Natural killer cell treated with Interleukin-12 subunit alpha and Interleukin-12 subunit beta and Interleukin-15 and Interleukin-18, amount 100 ng/mL, for 72 hours (primary cell): ENCODE results near the gene DCAF12. TPM values are rescaled to one million over a fixed set of nuclear protein-coding genes. Genes with fewer than 3 reads are reported as not detected.
A peak's percentile ranks its signal among the peaks of the same experiment; 100 is the strongest.
"Not testable (repeated sequence)": the region's sequence is repeated elsewhere in the genome, so short reads cannot be mapped to it uniquely, and the experiment has no call there.

Experiments used
- ATAC-seq, 2 donors: fragments of 150-1000 bp; cut with Tn5 transposase in 1 of 2; sonication (Bioruptor Pico), chemical (Tn5 transposase) in 1 of 2; 2 replicates each; pipeline ENCODE4 v1.10.0; 2021
- DNase-seq: peaks from one replicate; pipeline ENCODE4 v3.0.0; 2022; ENCODE audit warnings: low spot score
- H3K27ac Mint-ChIP-seq, 2 donors: 1 replicate in 1 of 2; 2 replicates in 1 of 2; pipeline ENCODE4 v1.8.0; 2022; ENCODE audit warnings: mixed read lengths in 2 of 2, mild to moderate bottlenecking in 1 of 2, moderate library complexity in 1 of 2
- H3K27me3 Mint-ChIP-seq, 2 donors: 1 replicate in 1 of 2; 2 replicates in 1 of 2; pipeline ENCODE4 v1.8.0; 2022; ENCODE audit warnings: mixed read lengths in 2 of 2
- H3K36me3 Mint-ChIP-seq: one replicate; pipeline ENCODE4 v1.8.0; 2022; ENCODE audit warnings: mixed read lengths
- H3K4me1 Mint-ChIP-seq, 2 donors: 1 replicate in 1 of 2; 2 replicates in 1 of 2; pipeline ENCODE4 v1.8.0; 2022; ENCODE audit warnings: low read depth in 2 of 2, mixed read lengths in 2 of 2, mild to moderate bottlenecking in 1 of 2
- H3K4me3 Mint-ChIP-seq: one replicate; pipeline ENCODE4 v1.8.0; 2022; ENCODE audit warnings: mixed read lengths
- H3K9me3 Mint-ChIP-seq: 2 replicates; pipeline ENCODE4 v1.8.0; 2022; ENCODE audit warnings: mixed read lengths
- total RNA-seq, 2 donors: library from RNA; stranded (reverse); gene quantifications; one replicate each; pipeline ENCODE4 v1.2.3, GENCODE V29; 2022

DCAF12 gene
- total RNA-seq, 2 donors from 2014 or later = 36.5 to 54.8 TPM

DNA sequence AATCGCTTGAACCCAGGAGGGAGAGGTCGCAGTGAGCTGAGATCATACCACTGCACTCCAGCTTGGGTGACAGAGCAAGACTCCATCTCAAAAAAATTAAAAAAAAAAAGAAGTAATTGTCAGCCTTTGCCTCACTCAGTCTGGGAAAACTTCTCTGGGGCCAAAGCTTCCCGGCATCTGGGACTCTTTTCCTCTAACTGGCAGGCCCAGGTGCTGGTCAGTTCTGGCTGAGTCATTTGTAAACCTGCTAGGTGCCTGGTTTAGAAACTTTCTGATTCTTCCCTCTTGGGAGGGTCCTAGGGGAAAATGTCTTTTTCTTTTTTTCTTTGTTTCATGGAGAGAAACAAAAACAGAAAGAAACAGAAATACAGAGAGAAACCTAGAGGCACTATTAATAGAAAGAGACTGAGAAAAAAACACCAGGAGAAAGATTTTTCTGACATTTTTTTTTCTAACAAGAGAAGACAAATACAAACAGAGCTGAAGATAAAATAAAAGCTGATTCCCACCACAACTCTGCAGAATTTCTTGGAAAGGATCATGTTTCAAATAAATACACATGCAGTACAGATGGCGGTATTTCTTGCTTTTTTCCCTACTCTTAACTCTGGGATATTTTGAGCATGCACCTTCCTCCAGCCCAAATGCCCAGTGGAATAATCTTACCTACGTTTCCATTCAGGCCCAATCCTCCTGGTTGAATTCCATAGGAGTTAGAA is 55.7 kb downstream of the DCAF12 start:
- H3K27ac Mint-ChIP-seq = no peak overlapping the region
- no peaks in the 10 kb centered on the region for H3K36me3 Mint-ChIP-seq
- ATAC-seq = no peak
- DNase-seq = no peak
- no peaks in the 10 kb centered on the region for H3K9me3 Mint-ChIP-seq
- no peak overlapping the region for H3K4me3 Mint-ChIP-seq
- H3K27me3 Mint-ChIP-seq = no peaks in the 10 kb centered on the region
- H3K4me1 Mint-ChIP-seq = peaks cover 0 to 12% of the 10 kb centered on the region in 2 donors

DNA sequence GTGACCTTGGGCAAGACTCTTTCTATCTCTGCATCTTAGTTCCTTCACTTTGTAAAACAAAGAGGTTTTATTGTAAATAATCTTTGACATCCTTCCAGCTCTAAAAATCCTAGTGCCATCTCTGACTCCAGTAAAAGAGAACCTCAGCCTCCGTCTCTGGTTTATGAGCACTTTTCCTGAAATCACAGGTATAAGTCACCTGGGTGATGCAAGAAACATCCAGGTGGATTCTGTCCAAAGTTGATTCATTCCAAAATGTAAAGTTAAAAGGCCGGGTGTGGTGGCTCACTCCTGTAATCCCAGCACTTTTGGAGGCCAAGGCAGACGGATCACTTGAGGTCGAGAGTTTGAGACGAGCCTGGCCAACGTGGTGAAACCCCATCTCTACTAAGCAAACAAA is 56.7 kb downstream of the DCAF12 start:
- H3K9me3 Mint-ChIP-seq = no peaks in the 10 kb centered on the region
- DNase-seq = no peak
- H3K4me3 Mint-ChIP-seq = no peak overlapping the region
- no peak for ATAC-seq
- no peak overlapping the region for H3K27ac Mint-ChIP-seq
- H3K27me3 Mint-ChIP-seq = no peaks in the 10 kb centered on the region
- peaks cover 0 to 12% of the 10 kb centered on the region in 2 donors for H3K4me1 Mint-ChIP-seq
- H3K36me3 Mint-ChIP-seq = no peaks in the 10 kb centered on the region

DNA sequence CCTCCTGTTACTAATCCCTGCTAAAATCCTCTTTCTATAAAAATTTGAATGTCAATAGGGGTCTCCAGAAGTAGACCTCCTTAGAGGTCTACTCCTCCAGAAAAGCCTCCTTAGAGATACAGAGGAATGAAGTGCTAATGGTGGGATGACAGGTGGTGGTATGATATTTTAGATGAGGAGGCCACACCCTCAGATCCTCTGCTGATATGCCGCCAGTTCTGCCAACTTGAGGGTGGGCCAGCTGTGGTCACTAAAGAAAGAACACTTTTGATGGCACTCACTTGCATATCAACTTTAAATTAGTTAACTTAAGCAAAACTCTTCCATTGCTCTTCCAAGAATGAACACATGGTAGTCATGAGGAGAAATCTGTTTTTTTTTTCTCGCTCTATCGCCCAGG is 61.0 kb downstream of the DCAF12 start:
- H3K4me1 Mint-ChIP-seq = peaks cover 0 to 8% of the 10 kb centered on the region in 2 donors
- ATAC-seq (no peak), DNase-seq (no peak)
- H3K36me3 Mint-ChIP-seq = no peaks in the 10 kb centered on the region
- no peak overlapping the region for H3K27ac Mint-ChIP-seq
- no peak overlapping the region for H3K4me3 Mint-ChIP-seq
- no peaks in the 10 kb centered on the region for H3K9me3 Mint-ChIP-seq
- H3K27me3 Mint-ChIP-seq = no peaks in the 10 kb centered on the region

DNA sequence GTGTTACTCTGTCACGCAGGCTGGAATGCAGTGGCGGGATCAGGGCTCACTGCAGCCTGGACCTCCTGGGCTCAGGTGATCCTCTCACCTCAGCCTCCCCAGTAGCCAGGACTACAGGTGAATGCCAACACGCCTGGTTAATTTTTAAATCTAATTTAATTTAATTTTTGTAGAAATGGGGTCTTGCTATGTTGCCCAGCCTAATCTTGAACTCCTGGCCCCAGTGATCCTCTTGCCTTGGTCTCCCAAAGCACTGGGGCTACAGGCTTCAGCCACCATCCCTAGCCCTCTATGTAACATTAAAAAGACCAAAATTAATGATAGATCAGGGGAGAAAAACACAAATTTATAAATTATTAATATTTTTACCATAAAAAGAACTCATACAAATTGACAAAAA is 66.5 kb downstream of the DCAF12 start:
- Mint-ChIP-seq H3K4me3 (no peak overlapping the region), H3K9me3 (no peaks in the 10 kb centered on the region), H3K27me3 (no peaks in the 10 kb centered on the region), H3K4me1 (no peaks in the 10 kb centered on the region), H3K36me3 (no peaks in the 10 kb centered on the region), H3K27ac (no peak overlapping the region)
- DNase-seq (no peak), ATAC-seq (no peak)

DNA sequence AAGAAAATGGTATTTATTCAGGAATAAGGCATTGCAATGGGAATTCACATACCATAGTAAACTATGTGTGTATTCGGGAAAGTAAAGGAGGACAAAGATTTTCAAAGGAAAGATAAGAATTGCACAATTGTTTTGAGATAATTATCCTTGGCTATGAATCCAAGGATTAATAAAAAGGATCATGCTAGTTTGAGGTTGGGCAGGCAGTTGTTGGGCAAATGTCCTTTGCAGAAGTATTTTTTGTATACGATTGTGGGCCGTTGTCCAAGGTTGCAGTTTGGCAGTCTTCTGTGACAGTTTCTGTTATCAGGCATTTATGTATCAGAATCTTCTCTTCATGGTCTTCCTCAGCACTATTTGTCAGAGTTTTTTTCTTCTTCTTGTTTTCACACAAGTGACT is 67.2 kb downstream of the DCAF12 start:
- Mint-ChIP-seq H3K36me3 (no peaks in the 10 kb centered on the region), H3K4me3 (no peak overlapping the region), H3K27ac (no peak overlapping the region), H3K9me3 (no peaks in the 10 kb centered on the region), H3K27me3 (no peaks in the 10 kb centered on the region), H3K4me1 (no peaks in the 10 kb centered on the region)
- DNase-seq = no peak
- no peak for ATAC-seq

DNA sequence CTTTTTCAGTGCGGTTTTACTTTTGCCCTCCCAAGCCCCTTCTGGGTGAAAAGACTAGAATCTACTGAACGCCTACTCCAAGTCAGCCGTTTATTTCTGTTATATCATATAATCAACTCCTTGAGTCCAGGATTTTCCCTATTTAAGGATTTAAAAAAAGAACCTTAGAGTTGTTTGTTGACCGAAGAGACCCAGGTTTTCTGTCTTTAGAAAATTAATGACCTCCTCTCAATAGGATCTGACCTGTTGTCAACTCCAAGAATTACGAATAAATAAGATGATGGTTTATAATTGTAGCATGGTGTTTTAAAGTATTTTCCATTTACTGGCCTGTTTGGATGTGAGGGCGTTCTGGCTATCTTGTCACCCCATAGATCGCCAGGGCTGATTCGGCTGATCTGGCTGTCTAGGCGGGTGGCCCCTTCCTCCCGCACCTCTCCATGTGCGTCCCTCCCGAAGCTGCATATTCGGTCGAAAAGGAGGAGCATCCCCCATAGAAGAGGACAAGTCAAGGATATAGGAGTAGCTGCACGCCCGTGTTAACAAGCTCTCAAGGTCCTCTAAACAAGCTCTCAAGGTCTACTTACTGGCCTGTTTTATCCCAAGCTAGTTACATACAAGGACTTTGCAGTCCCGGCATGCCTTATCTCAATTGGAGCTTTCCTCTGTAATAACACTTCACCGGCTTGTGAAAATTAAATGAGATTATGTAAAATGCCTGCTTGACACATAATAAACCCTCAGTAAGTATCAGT is 76.7 kb downstream of the DCAF12 start:
- Mint-ChIP-seq H3K27me3 (no peaks in the 10 kb centered on the region), H3K9me3 (no peaks in the 10 kb centered on the region), H3K4me3 (peak overlapping the region; percentile 98), H3K4me1 (peaks cover 19 to 30% of the 10 kb centered on the region in 2 donors), H3K27ac (peak overlapping the region; percentile 92 to 96), H3K36me3 (no peaks in the 10 kb centered on the region)
- DNase-seq = no peak
- no peak for ATAC-seq

DNA sequence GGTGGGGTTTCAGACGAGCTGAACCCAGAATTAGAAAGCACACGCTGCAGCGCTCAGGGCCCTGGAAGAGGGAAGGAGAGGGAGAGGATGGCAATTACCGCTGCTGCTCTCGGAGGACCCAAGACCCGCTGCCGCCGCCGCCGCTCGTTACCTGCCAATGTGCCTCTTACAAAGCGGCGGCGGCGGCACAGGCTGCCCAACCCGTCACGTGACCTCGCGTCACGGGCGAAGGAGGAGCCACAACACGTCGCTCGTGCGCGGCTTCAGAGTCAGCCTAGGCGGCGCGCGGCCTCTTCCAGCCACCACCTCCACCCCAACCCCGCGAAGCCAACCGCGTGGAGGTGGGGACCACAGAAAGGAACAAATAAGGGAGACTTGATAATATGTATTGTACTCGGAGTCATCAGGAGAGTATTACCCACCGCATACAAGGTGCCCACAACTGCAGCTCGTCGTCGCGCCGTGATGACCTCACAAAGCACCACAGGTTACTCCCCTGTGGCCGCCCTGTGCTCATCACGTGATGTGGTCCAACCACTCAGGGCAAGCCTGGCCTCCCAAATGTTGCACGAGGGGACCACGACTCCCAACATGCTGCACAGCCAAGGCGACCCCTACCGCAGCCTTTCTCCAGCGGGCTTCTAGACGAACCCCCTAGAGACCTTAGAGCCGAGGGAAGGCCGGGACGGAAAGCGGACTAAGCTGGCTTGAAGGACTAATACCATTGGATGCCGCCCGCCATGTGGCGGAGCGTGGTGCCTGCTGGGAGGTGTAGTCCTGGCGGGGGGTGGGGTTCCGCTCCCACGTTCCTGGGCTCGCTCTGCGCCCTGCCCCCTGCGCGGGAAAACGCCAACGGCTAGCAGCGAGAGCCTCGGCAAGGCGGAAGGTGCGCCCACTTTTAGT is 77.5 kb downstream of the DCAF12 start, which contains the start of gene UBAP2:
Gene UBAP2, minus strand, starts transcription at position 161 of the 903 bp plus-strand sequence. CDS start 31,739 bp downstream, outside the sequence.
- H3K27me3 Mint-ChIP-seq = no peaks in the 10 kb centered on the region
- H3K4me1 Mint-ChIP-seq = peaks cover 19 to 30% of the 10 kb centered on the region in 2 donors
- H3K9me3 Mint-ChIP-seq = no peaks in the 10 kb centered on the region
- peak; percentile 93 to 94 for ATAC-seq
- peak within 1 kb of the TSS; percentile 92 to 96 for H3K27ac Mint-ChIP-seq
- H3K4me3 Mint-ChIP-seq = peak within 1 kb of the TSS; percentile 98
- H3K36me3 Mint-ChIP-seq = no peaks in the 10 kb centered on the region
- peak; percentile 97 for DNase-seq

DNA sequence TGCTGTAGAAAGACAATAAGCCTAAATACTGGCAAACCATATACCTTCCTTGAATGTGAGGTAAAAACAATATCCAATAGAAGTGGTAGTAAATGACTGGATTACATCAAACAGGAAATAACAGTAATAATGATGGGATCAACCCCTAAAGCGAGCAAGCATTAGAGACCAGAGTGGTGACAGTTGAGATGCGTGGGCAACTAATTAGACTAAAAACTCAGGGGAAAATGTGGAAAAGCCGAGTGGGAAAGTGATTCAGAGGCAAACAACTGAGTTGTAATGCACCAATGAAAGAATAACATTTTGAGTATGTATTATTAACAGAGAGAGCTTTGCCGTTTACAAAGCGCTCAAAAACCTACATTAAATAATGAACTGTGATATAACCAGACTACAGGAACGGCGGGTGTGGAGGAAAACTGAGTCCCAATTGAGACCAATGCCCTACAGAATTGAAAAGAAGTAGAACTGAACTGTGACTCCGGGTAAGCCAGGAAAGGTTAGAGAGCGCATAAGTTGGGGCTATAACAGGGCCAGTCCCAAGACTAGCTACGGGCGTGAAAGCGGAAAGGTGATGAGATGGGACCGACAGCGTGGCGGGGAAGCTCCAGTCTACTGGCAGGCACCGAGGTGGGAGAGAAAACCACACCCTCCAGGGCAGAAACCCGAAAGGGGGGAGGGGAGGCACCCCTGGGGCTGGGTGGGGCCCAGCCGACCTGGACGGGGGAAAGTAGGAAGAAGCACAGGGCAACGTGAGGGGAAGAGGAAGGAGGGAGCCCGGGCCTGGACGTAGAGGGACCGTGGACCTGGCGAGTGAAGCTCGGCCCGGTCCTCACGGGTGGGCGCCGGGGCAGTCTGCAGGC is 78.4 kb downstream of the DCAF12 start:
- DNase-seq (peak; percentile 61), ATAC-seq (peak; percentile 34 to 37)
- Mint-ChIP-seq H3K4me1 (peaks cover 19 to 30% of the 10 kb centered on the region in 2 donors), H3K27ac (peak overlapping the region; percentile 92 to 96), H3K9me3 (no peaks in the 10 kb centered on the region), H3K36me3 (no peaks in the 10 kb centered on the region), H3K4me3 (peak overlapping the region; percentile 98), H3K27me3 (no peaks in the 10 kb centered on the region)

DNA sequence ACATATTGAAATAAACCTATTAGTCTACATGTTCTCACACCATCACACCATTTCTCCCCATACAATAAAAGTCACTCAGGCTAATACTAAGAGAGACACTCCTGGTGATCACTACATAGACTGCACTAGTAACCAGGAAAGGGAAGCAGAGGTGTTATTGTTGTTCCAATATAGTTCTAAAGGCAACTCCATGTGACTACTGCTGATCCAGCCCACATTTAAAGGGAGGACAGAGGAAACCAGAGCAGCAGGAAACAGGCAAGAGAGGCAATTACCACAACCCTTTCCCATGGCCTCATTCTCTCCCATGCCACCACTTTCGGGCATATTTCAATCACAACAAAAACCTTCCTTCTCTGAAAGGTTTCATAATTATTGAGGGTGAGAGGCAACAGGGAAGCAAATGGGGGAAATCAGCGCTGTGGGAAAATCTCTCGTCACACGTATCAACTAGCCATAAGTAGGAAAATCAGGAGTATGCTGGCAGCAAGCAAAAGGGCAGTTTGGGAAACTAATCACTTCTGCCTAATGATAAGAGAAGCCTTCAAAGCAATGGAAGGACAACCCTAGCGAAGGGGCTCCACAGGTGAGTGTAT is 79.6 kb downstream of the DCAF12 start:
- Mint-ChIP-seq H3K4me3 (peak overlapping the region; percentile 98), H3K4me1 (peaks cover 19 to 30% of the 10 kb centered on the region in 2 donors), H3K27me3 (no peaks in the 10 kb centered on the region), H3K9me3 (no peaks in the 10 kb centered on the region), H3K36me3 (no peaks in the 10 kb centered on the region), H3K27ac (peak overlapping the region; percentile 24 to 96)
- ATAC-seq (no peak), DNase-seq (no peak)

DNA sequence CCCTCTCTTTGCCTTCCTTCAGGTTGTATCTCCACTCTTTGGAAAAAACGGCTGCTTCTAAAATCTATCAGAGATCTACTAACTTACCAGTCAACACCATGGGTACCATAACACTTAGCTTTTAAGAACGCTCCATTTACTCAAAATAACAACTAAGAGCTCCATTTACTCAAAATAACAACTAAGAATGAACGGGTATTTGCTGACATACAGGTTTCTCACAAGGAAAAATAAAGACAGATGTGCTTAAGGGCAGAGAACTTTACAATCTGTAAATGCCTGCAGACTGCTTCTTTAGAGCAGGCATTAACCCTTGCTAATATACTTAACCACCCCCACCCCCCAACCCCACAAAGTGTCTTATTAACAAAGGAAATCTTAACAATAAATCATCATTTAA is 80.6 kb downstream of the DCAF12 start:
- ATAC-seq (no peak), DNase-seq (no peak)
- Mint-ChIP-seq H3K4me1 (peaks cover 19 to 30% of the 10 kb centered on the region in 2 donors), H3K4me3 (no peak overlapping the region), H3K27ac (no peak overlapping the region), H3K9me3 (no peaks in the 10 kb centered on the region), H3K36me3 (no peaks in the 10 kb centered on the region), H3K27me3 (no peaks in the 10 kb centered on the region)

DNA sequence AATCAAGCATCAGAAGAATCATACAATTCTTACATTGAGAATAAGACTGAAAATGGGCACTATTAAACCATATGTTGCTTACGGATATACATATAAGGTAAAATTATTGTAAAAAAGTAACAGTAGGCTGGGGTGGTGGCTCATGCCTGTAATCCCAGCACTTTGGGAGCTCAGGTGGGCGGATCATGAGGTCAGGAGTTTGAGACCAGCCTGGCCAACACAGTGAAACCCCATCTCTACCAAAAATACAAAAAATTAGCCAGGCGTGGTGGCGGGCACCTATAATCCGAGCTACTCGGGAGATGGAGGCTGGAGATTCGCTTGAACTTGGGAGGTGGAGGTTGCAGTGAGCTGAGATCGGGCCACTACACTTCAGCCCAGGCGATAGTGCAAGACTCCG is 84.4 kb downstream of the DCAF12 start:
- H3K27ac Mint-ChIP-seq, H3K9me3 Mint-ChIP-seq, H3K4me3 Mint-ChIP-seq, H3K36me3 Mint-ChIP-seq, H3K27me3 Mint-ChIP-seq, ATAC-seq, DNase-seq: not testable (repeated sequence)
- peaks cover 6 to 13% of the 10 kb centered on the region in 2 donors for H3K4me1 Mint-ChIP-seq

DNA sequence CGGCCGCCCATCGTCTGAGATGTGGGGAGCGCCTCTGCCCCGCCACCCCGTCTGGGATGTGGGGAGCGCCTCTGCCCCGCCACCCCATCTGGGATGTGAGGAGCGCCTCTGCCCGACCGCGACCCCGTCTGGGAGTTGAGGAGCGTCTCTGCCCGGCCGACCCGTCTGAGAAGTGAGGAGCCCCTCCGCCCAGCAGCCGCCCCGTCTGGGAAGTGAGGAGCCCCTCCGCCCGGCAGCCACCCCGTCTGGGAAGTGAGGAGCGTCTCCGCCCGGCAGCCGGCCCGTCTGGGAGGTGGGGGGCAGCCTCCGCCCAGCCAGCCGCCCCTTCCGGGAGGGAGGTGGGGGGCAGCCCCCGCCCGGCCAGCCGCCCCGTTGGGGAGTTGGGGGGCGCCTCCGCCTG is 87.6 kb downstream of the DCAF12 start:
- H3K36me3 Mint-ChIP-seq, H3K4me1 Mint-ChIP-seq, H3K27me3 Mint-ChIP-seq, ATAC-seq, H3K9me3 Mint-ChIP-seq, H3K4me3 Mint-ChIP-seq, DNase-seq, H3K27ac Mint-ChIP-seq: not testable (repeated sequence)
